ENCODE results near the gene TMED7. TPM values are rescaled to one million over a fixed set of nuclear protein-coding genes. Genes with fewer than 3 reads are reported as not detected.

The TMED7 gene
- total RNA-seq, 1 donor, result 151 TPM

DNA sequence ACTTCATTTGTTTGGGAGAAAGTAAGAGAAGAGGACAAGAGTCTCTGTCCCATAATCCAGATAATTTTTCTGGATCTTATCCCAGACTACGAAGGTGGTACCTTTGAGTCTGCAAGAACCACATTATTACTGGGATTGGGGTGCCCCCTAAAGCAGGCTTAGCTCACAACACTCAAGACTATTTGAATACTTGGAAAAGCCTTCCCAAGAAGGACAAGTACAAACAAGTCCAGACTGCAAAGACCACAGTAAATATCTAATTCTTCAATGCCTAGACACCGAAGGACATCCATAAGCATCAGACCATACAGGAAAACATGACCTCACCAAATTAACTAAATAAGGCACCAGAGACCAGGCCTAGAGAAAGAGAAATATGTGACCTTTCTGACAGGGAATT lies 40.2 kb upstream of the TMED7 start:
- no peaks in the 10 kb centered on the region for H3K79me2 ChIP-seq (ENCODE audit: insufficient read depth, low read length)
- no peak for DNase-seq (ENCODE audit: insufficient read length, low spot score, missing footprints)
- H3K27ac ChIP-seq (ENCODE audit: low read depth, low read length), result no peak overlapping the region
- no peaks in the 10 kb centered on the region for H3K9me3 ChIP-seq (ENCODE audit: low read depth, low read length)
- H4K20me1 ChIP-seq (ENCODE audit: insufficient read depth, low read length), result no peaks in the 10 kb centered on the region
- TF ChIP-seq CTCF (IDR thresholded peaks at IDR 0.05; ENCODE audit: extremely low read depth, low read depth, low read length), result peak; percentile 12
- peaks cover 8% of the 10 kb centered on the region for H3K4me1 ChIP-seq (ENCODE audit: insufficient read depth, low read length)
- no peaks in the 10 kb centered on the region for H3K36me3 ChIP-seq (ENCODE audit: insufficient read depth, low read length)
- H2AFZ ChIP-seq (ENCODE audit: low read length), result peak overlapping the region; percentile 22
- no peak overlapping the region for H3K4me2 ChIP-seq (ENCODE audit: insufficient read depth, low read length)
- no peaks in the 10 kb centered on the region for H3K27me3 ChIP-seq (ENCODE audit: insufficient read depth, low read length)
- H3K4me3 ChIP-seq (ENCODE audit: insufficient read depth, low read length), result no peak overlapping the region

- no peak for DNase-seq (ENCODE audit: insufficient read length, low spot score, missing footprints)
- no peaks in the 10 kb centered on the region for H3K9me3 ChIP-seq (ENCODE audit: low read depth, low read length)
Measured at GRCh38 chr5:115661563-115661962, 35.7 kb upstream of the TMED7 start.

GRCh38 chr5:115661101-115661500 lies 35.3 kb upstream of the TMED7 start:
- Histone ChIP-seq H3K27ac (ENCODE audit: low read depth, low read length) (no peak overlapping the region), H3K79me2 (ENCODE audit: insufficient read depth, low read length) (no peaks in the 10 kb centered on the region), H2AFZ (ENCODE audit: low read length) (no peak overlapping the region)

More at GRCh38 chr5:115661563-115661962, 35.7 kb upstream of the TMED7 start:
- H3K79me2 ChIP-seq (ENCODE audit: insufficient read depth, low read length), result no peaks in the 10 kb centered on the region
- no peak overlapping the region for H3K27ac ChIP-seq (ENCODE audit: low read depth, low read length)
- H3K36me3 ChIP-seq (ENCODE audit: insufficient read depth, low read length), result no peaks in the 10 kb centered on the region
- no peak overlapping the region for H3K4me3 ChIP-seq (ENCODE audit: insufficient read depth, low read length)
- H3K4me2 ChIP-seq (ENCODE audit: insufficient read depth, low read length), result no peak overlapping the region
- no peak for TF ChIP-seq CTCF (IDR thresholded peaks at IDR 0.05; ENCODE audit: extremely low read depth, low read depth, low read length)
- no peak overlapping the region for H2AFZ ChIP-seq (ENCODE audit: low read length)
- H4K20me1 ChIP-seq (ENCODE audit: insufficient read depth, low read length), result no peaks in the 10 kb centered on the region
- H3K4me1 ChIP-seq (ENCODE audit: insufficient read depth, low read length), result peaks cover 26% of the 10 kb centered on the region
- no peaks in the 10 kb centered on the region for H3K27me3 ChIP-seq (ENCODE audit: insufficient read depth, low read length)

DNA sequence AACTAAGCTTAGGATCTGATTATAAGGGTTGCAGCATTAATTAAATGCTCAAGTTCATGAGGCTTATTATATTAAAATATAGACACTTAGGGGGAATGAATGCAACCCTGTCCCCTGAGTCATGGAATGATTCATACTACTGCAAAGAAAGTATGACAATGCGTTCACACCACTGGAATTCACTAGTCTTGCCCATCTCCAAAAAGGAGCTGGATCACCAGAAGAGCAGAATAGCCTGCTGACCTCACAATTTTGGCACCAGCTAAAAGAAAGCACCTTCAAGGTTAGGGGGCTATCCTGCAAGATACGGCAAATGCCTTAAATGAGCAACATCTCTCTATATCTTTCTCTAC lies 32.0 kb upstream of the TMED7 start:
- peak overlapping the region; percentile 64 for H3K4me2 ChIP-seq (ENCODE audit: insufficient read depth, low read length)
- peak overlapping the region; percentile 61 for H3K27ac ChIP-seq (ENCODE audit: low read depth, low read length)
- no peaks in the 10 kb centered on the region for H3K79me2 ChIP-seq (ENCODE audit: insufficient read depth, low read length)
- DNase-seq (ENCODE audit: insufficient read length, low spot score, missing footprints), result peak; percentile 49
- H3K36me3 ChIP-seq (ENCODE audit: insufficient read depth, low read length), result no peaks in the 10 kb centered on the region
- H3K4me3 ChIP-seq (ENCODE audit: insufficient read depth, low read length), result no peak overlapping the region
- peaks cover 28% of the 10 kb centered on the region for H3K4me1 ChIP-seq (ENCODE audit: insufficient read depth, low read length)
- H3K27me3 ChIP-seq (ENCODE audit: insufficient read depth, low read length), result no peaks in the 10 kb centered on the region
- no peak overlapping the region for H2AFZ ChIP-seq (ENCODE audit: low read length)
- TF ChIP-seq CTCF (IDR thresholded peaks at IDR 0.05; ENCODE audit: extremely low read depth, low read depth, low read length), result no peak
- H4K20me1 ChIP-seq (ENCODE audit: insufficient read depth, low read length), result no peaks in the 10 kb centered on the region
- H3K9me3 ChIP-seq (ENCODE audit: low read depth, low read length), result no peaks in the 10 kb centered on the region

More at GRCh38 chr5:115661101-115661500, 35.3 kb upstream of the TMED7 start:
- H3K4me2 ChIP-seq (ENCODE audit: insufficient read depth, low read length), result no peak overlapping the region
- no peaks in the 10 kb centered on the region for H3K36me3 ChIP-seq (ENCODE audit: insufficient read depth, low read length)
- H3K9me3 ChIP-seq (ENCODE audit: low read depth, low read length), result no peaks in the 10 kb centered on the region
- no peaks in the 10 kb centered on the region for H3K27me3 ChIP-seq (ENCODE audit: insufficient read depth, low read length)
- no peaks in the 10 kb centered on the region for H4K20me1 ChIP-seq (ENCODE audit: insufficient read depth, low read length)
- H3K4me3 ChIP-seq (ENCODE audit: insufficient read depth, low read length), result no peak overlapping the region
- peak; percentile 36 for DNase-seq (ENCODE audit: insufficient read length, low spot score, missing footprints)
- no peak for TF ChIP-seq CTCF (IDR thresholded peaks at IDR 0.05; ENCODE audit: extremely low read depth, low read depth, low read length)
- H3K4me1 ChIP-seq (ENCODE audit: insufficient read depth, low read length), result peaks cover 28% of the 10 kb centered on the region

Measured in osteoblast (primary cell).